ENCODE measurements around the gene DGLUCY. TPM values are rescaled to one million over a fixed set of nuclear protein-coding genes. Genes with fewer than 3 reads are reported as not detected.

Gene DGLUCY
- polyA plus RNA-seq, 2 donors: 18.0 to 26.1 TPM

- 67 to 77% methylated on average over 7 of the region's 7 CpGs for WGBS, 2 donors
- peaks cover 0 to 1% of the 10 kb centered on the region in 2 donors for H3K9me3 ChIP-seq (ENCODE audit: control insufficient read depth in 2 of 2, insufficient read depth in 1 of 2, low read depth in 1 of 2, low read length in 1 of 2)
- H3K27me3 ChIP-seq (ENCODE audit: control insufficient read depth in 1 of 2, insufficient read depth in 2 of 2, low read length in 2 of 2): no peaks in the 10 kb centered on the region
- no peak overlapping the region for H3K27ac ChIP-seq (ENCODE audit: low read depth in 2 of 2, low read length in 1 of 2)
- no peak overlapping the region for H3K4me3 ChIP-seq (ENCODE audit: low read depth in 1 of 2, low read length in 2 of 2)
- H3K4me1 ChIP-seq (ENCODE audit: control insufficient read depth in 2 of 2, insufficient read depth in 2 of 2, low read length in 1 of 2): peaks cover 3 to 5% of the 10 kb centered on the region in 2 donors
- peaks cover 7 to 20% of the 10 kb centered on the region in 2 donors for H3K36me3 ChIP-seq (ENCODE audit: control insufficient read depth in 2 of 2, insufficient read depth in 2 of 2, low read length in 1 of 2)
These were observed 91.6 kb downstream of the DGLUCY start for GRCh38 chr14:91205459-91205858.

- H3K27ac ChIP-seq (ENCODE audit: low read depth in 2 of 2, low read length in 1 of 2): no peak overlapping the region
- no peaks in the 10 kb centered on the region for H3K27me3 ChIP-seq (ENCODE audit: control insufficient read depth in 1 of 2, insufficient read depth in 2 of 2, low read length in 2 of 2)
- 63 to 75% methylated on average over 3 of the region's 3 CpGs for WGBS, 2 donors
- H3K4me3 ChIP-seq (ENCODE audit: low read depth in 1 of 2, low read length in 2 of 2): no peak overlapping the region
- H3K36me3 ChIP-seq (ENCODE audit: control insufficient read depth in 2 of 2, insufficient read depth in 2 of 2, low read length in 1 of 2): peaks cover 7 to 16% of the 10 kb centered on the region in 2 donors
- H3K9me3 ChIP-seq (ENCODE audit: control insufficient read depth in 2 of 2, insufficient read depth in 1 of 2, low read depth in 1 of 2, low read length in 1 of 2): no peaks in the 10 kb centered on the region
- H3K4me1 ChIP-seq (ENCODE audit: control insufficient read depth in 2 of 2, insufficient read depth in 2 of 2, low read length in 1 of 2): peaks cover 3 to 5% of the 10 kb centered on the region in 2 donors
These were observed 93.1 kb downstream of the DGLUCY start for GRCh38 chr14:91207008-91207407.

- WGBS, 2 donors: 99 to 100% methylated on average over 2 of the region's 2 CpGs
- Histone ChIP-seq H3K27ac (ENCODE audit: low read depth in 2 of 2, low read length in 1 of 2) (no peak overlapping the region), H3K27me3 (ENCODE audit: control insufficient read depth in 1 of 2, insufficient read depth in 2 of 2, low read length in 2 of 2) (no peaks in the 10 kb centered on the region), H3K36me3 (ENCODE audit: control insufficient read depth in 2 of 2, insufficient read depth in 2 of 2, low read length in 1 of 2) (peaks cover 5 to 13% of the 10 kb centered on the region in 2 donors), H3K9me3 (ENCODE audit: control insufficient read depth in 2 of 2, insufficient read depth in 1 of 2, low read depth in 1 of 2, low read length in 1 of 2) (no peaks in the 10 kb centered on the region), H3K4me3 (ENCODE audit: low read depth in 1 of 2, low read length in 2 of 2) (no peak overlapping the region), H3K4me1 (ENCODE audit: control insufficient read depth in 2 of 2, insufficient read depth in 2 of 2, low read length in 1 of 2) (no peaks in the 10 kb centered on the region)
These were observed 97.1 kb downstream of the DGLUCY start for GRCh38 chr14:91211017-91211416.

- peaks cover 0 to 2% of the 10 kb centered on the region in 2 donors for H3K4me1 ChIP-seq (ENCODE audit: control insufficient read depth in 2 of 2, insufficient read depth in 2 of 2, low read length in 1 of 2)
- WGBS, 2 donors: 83 to 88% methylated on average over 6 of the region's 6 CpGs
- H3K36me3 ChIP-seq (ENCODE audit: control insufficient read depth in 2 of 2, insufficient read depth in 2 of 2, low read length in 1 of 2): peaks cover 5 to 20% of the 10 kb centered on the region in 2 donors
- no peak overlapping the region for H3K27ac ChIP-seq (ENCODE audit: low read depth in 2 of 2, low read length in 1 of 2)
- no peak overlapping the region for H3K4me3 ChIP-seq (ENCODE audit: low read depth in 1 of 2, low read length in 2 of 2)
- no peaks in the 10 kb centered on the region for H3K9me3 ChIP-seq (ENCODE audit: control insufficient read depth in 2 of 2, insufficient read depth in 1 of 2, low read depth in 1 of 2, low read length in 1 of 2)
- H3K27me3 ChIP-seq (ENCODE audit: control insufficient read depth in 1 of 2, insufficient read depth in 2 of 2, low read length in 2 of 2): no peaks in the 10 kb centered on the region
These were observed 100.4 kb downstream of the DGLUCY start for GRCh38 chr14:91214306-91214705.

GRCh38 chr14:91215381-91215780 lies 101.5 kb downstream of the DGLUCY start:
- 96% methylated on average over 10 of the region's 10 CpGs for WGBS, 2 donors
- H3K4me1 ChIP-seq (ENCODE audit: control insufficient read depth in 2 of 2, insufficient read depth in 2 of 2, low read length in 1 of 2): peaks cover 0 to 7% of the 10 kb centered on the region in 2 donors
- H3K27me3 ChIP-seq (ENCODE audit: control insufficient read depth in 1 of 2, insufficient read depth in 2 of 2, low read length in 2 of 2): no peaks in the 10 kb centered on the region
- no peaks in the 10 kb centered on the region for H3K9me3 ChIP-seq (ENCODE audit: control insufficient read depth in 2 of 2, insufficient read depth in 1 of 2, low read depth in 1 of 2, low read length in 1 of 2)
- no peak overlapping the region for H3K27ac ChIP-seq (ENCODE audit: low read depth in 2 of 2, low read length in 1 of 2)
- H3K36me3 ChIP-seq (ENCODE audit: control insufficient read depth in 2 of 2, insufficient read depth in 2 of 2, low read length in 1 of 2): peaks cover 3 to 16% of the 10 kb centered on the region in 2 donors
- H3K4me3 ChIP-seq (ENCODE audit: low read depth in 1 of 2, low read length in 2 of 2): no peak overlapping the region

GRCh38 chr14:91216731-91217226 lies 102.9 kb downstream of the DGLUCY start:
- WGBS, 2 donors: 97% methylated on average over 13 of the region's 13 CpGs
- H3K36me3 ChIP-seq (ENCODE audit: control insufficient read depth in 2 of 2, insufficient read depth in 2 of 2, low read length in 1 of 2): peaks cover 3 to 16% of the 10 kb centered on the region in 2 donors

GRCh38 chr14:91218014-91218413 lies 104.1 kb downstream of the DGLUCY start:
- H3K4me1 ChIP-seq (ENCODE audit: control insufficient read depth in 2 of 2, insufficient read depth in 2 of 2, low read length in 1 of 2): peaks cover 0 to 7% of the 10 kb centered on the region in 2 donors
- WGBS, 2 donors: 76 to 80% methylated on average over 4 of the region's 4 CpGs
- no peaks in the 10 kb centered on the region for H3K27me3 ChIP-seq (ENCODE audit: control insufficient read depth in 1 of 2, insufficient read depth in 2 of 2, low read length in 2 of 2)
- H3K36me3 ChIP-seq (ENCODE audit: control insufficient read depth in 2 of 2, insufficient read depth in 2 of 2, low read length in 1 of 2): peaks cover 3 to 20% of the 10 kb centered on the region in 2 donors
- peak overlapping the region in 1 of 2 donors; percentile 47 for H3K27ac ChIP-seq (ENCODE audit: low read depth in 2 of 2, low read length in 1 of 2)
- no peaks in the 10 kb centered on the region for H3K9me3 ChIP-seq (ENCODE audit: control insufficient read depth in 2 of 2, insufficient read depth in 1 of 2, low read depth in 1 of 2, low read length in 1 of 2)
- H3K4me3 ChIP-seq (ENCODE audit: low read depth in 1 of 2, low read length in 2 of 2): no peak overlapping the region

More at GRCh38 chr14:91216731-91217226, 102.9 kb downstream of the DGLUCY start:
- Histone ChIP-seq H3K4me1 (ENCODE audit: control insufficient read depth in 2 of 2, insufficient read depth in 2 of 2, low read length in 1 of 2) (peaks cover 0 to 7% of the 10 kb centered on the region in 2 donors), H3K9me3 (ENCODE audit: control insufficient read depth in 2 of 2, insufficient read depth in 1 of 2, low read depth in 1 of 2, low read length in 1 of 2) (no peaks in the 10 kb centered on the region), H3K27ac (ENCODE audit: low read depth in 2 of 2, low read length in 1 of 2) (no peak overlapping the region), H3K27me3 (ENCODE audit: control insufficient read depth in 1 of 2, insufficient read depth in 2 of 2, low read length in 2 of 2) (no peaks in the 10 kb centered on the region), H3K4me3 (ENCODE audit: low read depth in 1 of 2, low read length in 2 of 2) (no peak overlapping the region)

GRCh38 chr14:91219517-91220389 lies 105.9 kb downstream of the DGLUCY start:
- H3K9me3 ChIP-seq (ENCODE audit: control insufficient read depth in 2 of 2, insufficient read depth in 1 of 2, low read depth in 1 of 2, low read length in 1 of 2): no peaks in the 10 kb centered on the region
- H3K27ac ChIP-seq (ENCODE audit: low read depth in 2 of 2, low read length in 1 of 2): peak overlapping the region; percentile 69 to 89
- H3K4me1 ChIP-seq (ENCODE audit: control insufficient read depth in 2 of 2, insufficient read depth in 2 of 2, low read length in 1 of 2): peaks cover 2 to 7% of the 10 kb centered on the region in 2 donors
- WGBS, 2 donors: 41 to 55% methylated on average over 13 of the region's 13 CpGs
- peaks cover 6 to 22% of the 10 kb centered on the region in 2 donors for H3K36me3 ChIP-seq (ENCODE audit: control insufficient read depth in 2 of 2, insufficient read depth in 2 of 2, low read length in 1 of 2)
- no peaks in the 10 kb centered on the region for H3K27me3 ChIP-seq (ENCODE audit: control insufficient read depth in 1 of 2, insufficient read depth in 2 of 2, low read length in 2 of 2)
- H3K4me3 ChIP-seq (ENCODE audit: low read depth in 1 of 2, low read length in 2 of 2): no peak overlapping the region

- H3K36me3 ChIP-seq (ENCODE audit: control insufficient read depth in 2 of 2, insufficient read depth in 2 of 2, low read length in 1 of 2): peaks cover 6 to 19% of the 10 kb centered on the region in 2 donors
These were observed 106.7 kb downstream of the DGLUCY start for GRCh38 chr14:91220581-91221000.

More at GRCh38 chr14:91220581-91221000, 106.7 kb downstream of the DGLUCY start:
- H3K4me3 ChIP-seq (ENCODE audit: low read depth in 1 of 2, low read length in 2 of 2): no peak overlapping the region
- H3K27me3 ChIP-seq (ENCODE audit: control insufficient read depth in 1 of 2, insufficient read depth in 2 of 2, low read length in 2 of 2): no peaks in the 10 kb centered on the region
- H3K27ac ChIP-seq (ENCODE audit: low read depth in 2 of 2, low read length in 1 of 2): peak overlapping the region; percentile 69 to 89
- no peaks in the 10 kb centered on the region for H3K9me3 ChIP-seq (ENCODE audit: control insufficient read depth in 2 of 2, insufficient read depth in 1 of 2, low read depth in 1 of 2, low read length in 1 of 2)
- 48 to 66% methylated on average over 9 of the region's 9 CpGs for WGBS, 2 donors
- H3K4me1 ChIP-seq (ENCODE audit: control insufficient read depth in 2 of 2, insufficient read depth in 2 of 2, low read length in 1 of 2): peaks cover 2 to 7% of the 10 kb centered on the region in 2 donors
